Psoas muscle (tissue), 8 donors: ENCODE data around the gene AHI1. TPM values are rescaled to one million over a fixed set of nuclear protein-coding genes. Genes with fewer than 3 reads are reported as not detected.

Experiments used
- ATAC-seq, 4 donors: fragments of 200-7000 bp; cut with Tn5 transposase; one replicate each; pipeline ENCODE4 v1.9.1; 2020; ENCODE audit warnings: moderate library complexity in 3 of 4, mild to moderate bottlenecking in 2 of 4
- DNase-seq, 2 donors: peaks; one replicate each; pipeline ENCODE4 v3.0.0-alpha.2; 2020
- H3K27ac ChIP-seq: fragments of 200-600 bp; one replicate; pipeline ENCODE4 v1.8.0; 2022
- H3K27me3 ChIP-seq, 3 donors: fragments of 200-600 bp in 1 of 3; one replicate each; pipeline versions ENCODE4 v1.6.1 to v1.8.0; 2013 to 2022; ENCODE audit warnings: low read length in 2 of 3, mild to moderate bottlenecking in 2 of 3, moderate library complexity in 1 of 3; ENCODE audit not compliant: insufficient read depth in 3 of 3
- H3K36me3 ChIP-seq, 2 donors: fragments of 200-600 bp in 1 of 2; one replicate each; pipeline versions ENCODE4 v1.6.1 to v1.8.0; 2013 to 2022; ENCODE audit warnings: low read depth in 1 of 2, mild to moderate bottlenecking in 1 of 2, moderate library complexity in 1 of 2; ENCODE audit not compliant: insufficient read depth in 1 of 2
- H3K4me1 ChIP-seq: fragments of 200-600 bp; one replicate; pipeline ENCODE4 v1.8.0; 2022
- H3K4me3 ChIP-seq: fragments of 200-600 bp; one replicate; pipeline ENCODE4 v1.8.0; 2022; ENCODE audit warnings: mild to moderate bottlenecking
- H3K9me3 ChIP-seq: fragments of 200-600 bp; one replicate; pipeline ENCODE4 v1.8.0; 2022
- CTCF ChIP-seq: fragments of 200-600 bp; IDR thresholded peaks from one replicate; pipeline ENCODE4 v1.8.0; 2022; ENCODE audit warnings: antibody characterized with exemption
- WGBS, 3 donors: extraction: QIAGEN DNeasy Blood & Tissue Kit; methylation state at CpG; one replicate each; pipeline versions ENCODE4 v1.1.6 to v1.1.7; 2013; 5-methylcytosine and 5-hydroxymethylcytosine counted together
- intact Hi-C, 2 donors: fragments of 100-400 bp; cut with DNase I; formaldehyde crosslinking; loops; one replicate each; pipeline versions ENCODE4 v1.11.0 to v1.14.2; 2022
- polyA plus RNA-seq, 3 donors: library from polyadenylated mRNA; stranded (reverse); fragments of 200-250 nt; gene quantifications; one replicate each; pipeline ENCODE4 v1.2.3, GENCODE V29; 2013
- total RNA-seq, 4 donors: library from RNA; stranded (reverse); fragmentation: NEBNext Ultra II Directional in 2 of 4; extraction: Animal tissue kit (Norgen Biotek cat#: 25700) in 2 of 4; gene quantifications; one replicate each; pipeline versions ENCODE4 v1.2.1 to v1.2.4, GENCODE V29; 2021 to 2023
- donor health status: healthy with polysubstance abuse.
- donor health status: DM: no; HTN: no; CAD: no; lungs with moderate emphysema.
- donor health status: Bipolar disorder and iron deficiency.
- donor health status: healthy.
- donor health status: DM: yes; HTN: yes; CAD: no.
- donor health status: DM: no; HTN: no; CAD: no.
- donor health status: DM: no; HTN: no; CAD: no.
- donor health status: DM: yes; HTN: yes; CAD: no.

The AHI1 gene
- total and polyA plus RNA-seq, 7 donors, result 5.5 to 14.2 (median 8.3) TPM

DNA sequence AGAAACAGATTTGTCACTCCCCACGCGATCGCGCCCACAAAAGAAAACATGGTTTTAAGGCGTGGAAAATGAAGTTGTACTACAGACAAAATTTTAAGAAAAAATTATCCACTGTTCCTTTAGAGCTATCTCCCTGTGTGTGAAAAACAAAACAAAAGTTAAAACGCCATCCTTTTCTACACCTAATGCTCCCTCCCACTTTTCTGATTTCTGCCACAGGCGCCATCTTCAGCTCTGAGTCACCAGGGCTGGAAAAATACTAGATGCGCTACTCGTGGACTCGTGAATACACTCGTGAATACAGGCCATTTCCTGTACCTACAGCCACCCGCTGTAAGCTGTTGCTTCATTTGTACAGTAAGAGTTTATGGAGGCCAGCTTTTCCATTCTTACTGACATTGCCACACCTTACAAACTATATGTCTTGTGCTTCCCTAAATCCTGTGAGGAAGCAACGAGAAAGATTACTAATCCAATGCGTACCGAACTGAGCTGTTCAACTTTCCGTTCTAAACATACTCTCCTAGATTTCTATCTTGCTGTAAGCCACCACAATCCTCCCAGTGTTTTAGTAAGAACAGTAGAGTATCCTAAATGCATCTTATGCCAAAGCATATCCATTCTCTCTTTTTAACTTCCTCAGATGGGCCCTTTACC lies 773 bp upstream of the AHI1 start:
- Histone ChIP-seq H3K27me3 (no peaks in the 10 kb centered on the region), H3K27ac (peak overlapping the region; percentile 91), H3K9me3 (no peaks in the 10 kb centered on the region), H3K4me1 (peaks cover 10% of the 10 kb centered on the region), H3K36me3 (no peaks in the 10 kb centered on the region), H3K4me3 (peak overlapping the region; percentile 89)
- 1 to 5% (median 2%) methylated on average over 16 of the region's 16 CpGs for WGBS, 3 donors
- ATAC-seq (peak; percentile 80 to 88 (median 84)), DNase-seq (peak; percentile 52 to 68)
- TF ChIP-seq CTCF, result no peak
- intact Hi-C loops, result loop anchor here in 1 of 2 donors (5.0 kb wide), 2 partner anchors 364 to 424 kb away; no protein-coding TSS in a partner anchor

DNA sequence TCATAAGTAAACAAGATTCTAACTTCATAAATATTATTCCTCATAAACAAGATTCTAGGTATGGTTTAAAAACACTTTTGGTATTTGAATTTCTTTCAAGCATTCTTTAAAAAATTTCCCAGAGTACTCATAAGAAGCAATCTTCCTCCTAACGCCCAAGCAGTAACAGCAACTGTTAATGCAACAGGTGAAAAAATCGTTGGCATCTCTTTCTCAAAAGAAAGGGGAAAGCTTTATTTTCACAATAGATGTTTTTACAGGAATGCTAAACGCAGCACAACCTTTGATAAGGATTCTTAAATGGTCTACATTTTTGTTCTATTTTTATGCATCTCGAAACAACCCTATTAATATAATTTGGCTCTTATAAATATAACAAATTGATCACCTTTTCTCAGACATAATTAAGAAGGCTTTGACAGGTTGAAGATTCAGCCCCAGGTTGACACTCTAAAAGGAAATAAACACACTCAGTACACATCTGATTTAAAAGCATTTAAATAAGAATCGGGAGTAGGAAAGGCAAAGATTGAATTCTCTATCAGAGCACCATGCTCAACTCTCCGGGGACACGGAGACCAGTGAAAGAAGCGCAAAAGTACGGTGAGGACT lies 634 bp downstream of the AHI1 start:
- 1 to 4% (median 2%) methylated on average over 9 of the region's 9 CpGs for WGBS, 3 donors
- Histone ChIP-seq H3K4me3 (peak overlapping the region; percentile 89), H3K9me3 (no peaks in the 10 kb centered on the region), H3K27me3 (no peaks in the 10 kb centered on the region), H3K4me1 (peaks cover 10% of the 10 kb centered on the region), H3K36me3 (peaks cover 0 to under 1% of the 10 kb centered on the region in 2 donors), H3K27ac (peak overlapping the region; percentile 91)
- intact Hi-C loops, result loop anchor here in 1 of 2 donors (2.0 to 5.0 kb wide), 3 partner anchors 38 to 425 kb away; no protein-coding TSS in a partner anchor
- no peak for TF ChIP-seq CTCF
- DNase-seq (no peak), ATAC-seq (no peak)

DNA sequence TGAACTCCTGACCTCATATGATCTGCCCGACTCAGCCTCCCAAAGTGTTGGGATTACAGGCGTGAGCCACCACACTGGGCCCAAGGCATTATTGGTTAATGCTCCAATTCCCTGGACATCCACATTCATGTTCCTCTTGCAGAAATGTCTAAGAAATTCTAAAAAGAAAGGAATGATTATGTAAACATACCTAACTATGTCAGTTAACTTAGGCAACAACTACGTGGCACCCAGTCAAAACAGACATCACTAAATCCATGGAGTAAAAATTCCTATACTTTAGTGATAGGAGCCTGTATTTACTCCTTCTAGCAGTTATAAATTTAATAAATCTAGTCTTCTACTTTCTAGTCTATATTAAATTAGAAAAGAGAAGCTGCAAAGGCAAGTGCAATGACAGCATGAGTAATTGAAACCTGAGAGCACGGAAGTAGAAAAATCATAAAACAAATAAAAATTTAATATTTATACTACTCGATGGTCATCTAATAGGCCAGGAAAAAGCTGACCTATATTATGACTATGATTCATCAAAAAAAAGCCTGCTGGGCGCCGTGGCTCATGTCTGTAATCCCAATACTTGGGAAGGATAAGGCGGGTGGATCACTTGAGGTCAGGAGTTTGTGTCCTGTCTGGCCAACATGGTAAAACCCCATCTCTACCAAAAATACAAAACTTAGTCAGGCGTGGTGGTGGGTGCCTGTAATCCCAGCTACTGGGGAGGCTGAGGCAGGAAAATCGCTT lies 4.2 kb downstream of the AHI1 start:
- Histone ChIP-seq H3K27me3 (no peaks in the 10 kb centered on the region), H3K4me1 (peaks cover 10% of the 10 kb centered on the region), H3K36me3 (peaks cover 3 to 36% of the 10 kb centered on the region in 2 donors), H3K27ac (no peak overlapping the region), H3K4me3 (no peak overlapping the region), H3K9me3 (no peaks in the 10 kb centered on the region)
- intact Hi-C loops, result no loop called here
- no peak for TF ChIP-seq CTCF
- ATAC-seq, result no peak
- no peak for DNase-seq
- 94 to 96% (median 95%) methylated on average over 10 of the region's 10 CpGs for WGBS, 3 donors

GRCh38 chr6:135490381-135490780 lies 7.2 kb downstream of the AHI1 start:
- Histone ChIP-seq H3K9me3 (no peaks in the 10 kb centered on the region), H3K4me1 (no peaks in the 10 kb centered on the region), H3K4me3 (no peak overlapping the region), H3K27me3 (no peaks in the 10 kb centered on the region), H3K27ac (no peak overlapping the region), H3K36me3 (peaks cover 3 to 64% of the 10 kb centered on the region in 2 donors)
- no peak for TF ChIP-seq CTCF
- 91 to 96% (median 94%) methylated on average over 3 of the region's 3 CpGs for WGBS, 3 donors
- intact Hi-C loops, result no loop called here
- DNase-seq (no peak), ATAC-seq (no peak)
